Activated naive CD8-positive, alpha-beta T cell treated with anti-CD3 and anti-CD28 coated beads, Interleukin-2, amount 50 U/mL, for 16 hours (primary cell): ENCODE results near the gene KPNA4.
"Not testable (repeated sequence)": the region's sequence is repeated elsewhere in the genome, so short reads cannot be mapped to it uniquely, and the experiment has no call there.

ENCODE experiments used
- DNase-seq: peaks from one replicate; pipeline ENCODE4 v3.0.0-alpha.2; 2020; ENCODE audit warnings: low read depth, low spot score

KPNA4 gene

GRCh38 chr3:160573955-160574525 lies 8.7 kb upstream of the KPNA4 start:
- not testable (repeated sequence) for DNase-seq

GRCh38 chr3:160569894-160570652 lies 4.7 kb upstream of the KPNA4 start:
- DNase-seq: no peak

DNA sequence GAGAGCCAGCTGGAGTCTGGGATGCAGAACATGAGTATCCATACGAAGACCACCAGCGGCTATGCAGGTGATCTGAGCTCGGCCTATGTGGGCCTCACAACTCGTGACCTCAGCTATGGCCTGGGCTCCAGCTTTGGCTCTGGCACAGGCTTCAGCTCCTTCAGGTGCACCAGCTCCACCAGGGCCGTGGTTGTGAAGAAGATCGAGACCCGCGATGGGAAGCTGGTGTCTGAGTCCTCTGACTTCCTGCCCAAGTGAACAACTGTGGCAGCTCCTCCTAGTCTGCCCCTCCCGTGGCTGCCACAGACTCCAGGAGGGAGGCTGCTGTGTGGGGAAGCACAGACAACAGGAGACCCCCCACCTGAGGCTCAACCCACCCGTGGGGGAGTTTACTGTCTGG lies 3.6 kb upstream of the KPNA4 start:
- DNase-seq: no peak

- no peak for DNase-seq
Measured at GRCh38 chr3:160567774-160568173, 2.4 kb upstream of the KPNA4 start.

GRCh38 chr3:160566499-160566898 lies 1.1 kb upstream of the KPNA4 start:
- DNase-seq: no peak

DNA sequence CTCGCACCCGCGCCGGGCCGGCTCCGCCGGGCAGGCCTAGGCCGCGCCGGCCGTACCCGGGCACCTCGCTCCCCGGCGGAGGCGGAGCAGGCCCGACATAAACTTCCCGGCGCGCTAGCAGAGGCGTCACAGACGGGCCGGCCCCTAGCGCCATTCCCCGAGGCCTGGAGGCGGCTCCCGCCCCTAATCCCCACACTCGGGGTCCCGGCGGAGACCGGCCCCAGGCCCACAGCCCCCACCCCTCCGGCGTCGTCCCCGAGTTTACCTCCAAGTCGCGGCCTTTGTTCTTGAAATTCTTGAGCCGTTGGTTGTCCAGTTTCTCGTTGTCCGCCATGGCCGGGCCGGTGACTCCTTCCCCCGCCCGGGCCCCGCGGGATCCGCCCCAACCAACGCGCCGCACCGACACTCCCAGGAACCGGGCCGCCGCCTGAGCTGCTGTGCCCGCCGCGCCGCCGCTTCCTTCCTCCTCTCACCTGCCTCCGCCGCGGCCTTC lies 376 bp downstream of the KPNA4 start:
- peak; percentile 16 for DNase-seq

DNA sequence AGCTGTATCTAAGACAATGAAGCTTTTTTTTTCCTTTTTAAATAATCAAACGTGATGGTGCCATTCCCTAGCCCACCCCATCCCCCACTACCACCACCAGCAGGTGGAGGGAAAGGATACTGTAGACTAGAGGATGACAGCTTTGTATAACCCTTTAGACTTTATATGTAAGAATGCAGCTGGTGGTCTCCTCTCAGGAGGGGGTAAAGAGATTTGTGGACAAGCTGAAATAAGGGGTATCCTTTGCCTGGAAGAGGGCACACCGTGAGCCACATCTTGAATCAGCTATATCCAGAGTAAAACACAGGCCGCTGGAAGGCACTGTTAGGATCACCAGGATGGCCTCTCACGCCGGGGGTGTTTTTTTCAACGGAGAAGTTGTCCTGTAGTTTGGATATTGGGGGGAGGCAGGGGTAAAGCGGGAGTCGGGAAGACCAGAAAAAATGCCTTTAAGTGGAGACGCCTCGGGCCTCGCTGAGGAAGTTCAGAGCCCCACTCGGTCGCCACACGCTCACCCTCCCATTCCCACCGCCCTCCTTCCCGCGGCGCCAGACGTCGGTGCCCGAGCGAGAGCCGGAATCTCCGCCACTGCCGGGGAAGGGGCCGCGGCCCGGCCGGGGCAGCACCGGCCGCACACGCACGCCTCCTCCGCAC lies 986 bp downstream of the KPNA4 start:
- no peak for DNase-seq

- DNase-seq: no peak
Measured at GRCh38 chr3:160562952-160563351, 2.4 kb downstream of the KPNA4 start.

- DNase-seq: no peak
Measured at GRCh38 chr3:160557571-160557970, 7.8 kb downstream of the KPNA4 start.

GRCh38 chr3:160556141-160556540 lies 9.2 kb downstream of the KPNA4 start:
- DNase-seq: no peak

GRCh38 chr3:160554980-160555379 lies 10.4 kb downstream of the KPNA4 start:
- DNase-seq: no peak

DNA sequence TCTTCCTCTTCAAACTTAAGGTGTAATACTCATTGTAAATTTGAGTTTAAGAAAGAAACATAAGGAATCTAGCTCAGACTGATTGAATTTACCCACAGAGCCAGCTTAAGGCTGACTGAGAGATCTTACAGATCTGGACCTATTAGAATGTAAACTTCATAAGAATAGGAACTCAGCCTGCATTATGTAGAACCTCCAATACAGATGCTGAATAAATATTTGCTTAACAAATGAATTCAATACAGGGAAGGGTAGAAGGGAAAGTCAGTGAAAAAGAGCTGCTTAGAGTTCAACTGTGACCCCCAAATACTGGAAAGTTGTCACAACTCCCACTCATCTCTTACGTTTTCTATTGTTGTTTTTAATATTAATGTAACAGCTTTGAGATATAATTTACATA lies 11.5 kb downstream of the KPNA4 start:
- no peak for DNase-seq

GRCh38 chr3:160546727-160547126 lies 18.6 kb downstream of the KPNA4 start:
- no peak for DNase-seq

- DNase-seq: no peak
Measured at GRCh38 chr3:160545504-160545871, 19.9 kb downstream of the KPNA4 start.

- DNase-seq: no peak
Measured at GRCh38 chr3:160544844-160545503, 20.4 kb downstream of the KPNA4 start.

DNA sequence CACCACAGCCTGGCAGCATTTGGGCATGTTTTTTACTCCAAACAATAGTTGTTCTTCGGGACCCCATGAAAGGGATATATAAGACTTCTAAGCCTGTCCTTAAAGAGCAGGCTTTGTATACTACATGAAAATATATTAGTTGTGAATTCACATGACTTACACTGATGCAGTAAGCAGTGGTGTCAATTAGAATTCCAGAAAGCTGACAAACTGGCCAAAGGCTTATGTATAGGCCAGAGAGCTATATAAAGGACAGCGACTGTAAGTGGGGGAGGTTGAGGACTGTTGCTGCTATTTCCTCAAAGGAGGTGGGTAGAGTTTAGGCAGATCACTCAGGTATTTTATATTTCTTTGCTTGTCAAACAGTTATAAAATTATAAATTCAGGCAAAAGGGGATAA lies 24.8 kb downstream of the KPNA4 start:
- no peak for DNase-seq

DNA sequence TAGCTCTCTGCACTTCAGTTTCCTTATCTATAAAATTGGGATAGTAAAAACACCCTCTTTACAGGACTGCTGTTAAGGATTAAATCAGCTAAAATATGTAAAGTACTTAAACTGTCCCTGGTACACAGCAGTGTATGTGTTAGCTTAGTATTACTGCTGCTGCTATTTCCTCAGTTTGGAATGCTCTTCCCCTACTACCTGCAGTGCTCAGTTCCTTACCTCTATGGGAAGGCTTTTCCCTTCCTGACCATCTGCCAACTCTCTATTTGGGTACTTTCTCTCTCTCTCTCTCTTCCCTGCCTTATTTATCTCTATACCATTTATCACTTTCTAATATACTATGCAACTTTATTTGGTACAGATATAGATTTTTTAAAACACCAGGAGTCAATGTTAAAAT lies 26.5 kb downstream of the KPNA4 start:
- no peak for DNase-seq

DNA sequence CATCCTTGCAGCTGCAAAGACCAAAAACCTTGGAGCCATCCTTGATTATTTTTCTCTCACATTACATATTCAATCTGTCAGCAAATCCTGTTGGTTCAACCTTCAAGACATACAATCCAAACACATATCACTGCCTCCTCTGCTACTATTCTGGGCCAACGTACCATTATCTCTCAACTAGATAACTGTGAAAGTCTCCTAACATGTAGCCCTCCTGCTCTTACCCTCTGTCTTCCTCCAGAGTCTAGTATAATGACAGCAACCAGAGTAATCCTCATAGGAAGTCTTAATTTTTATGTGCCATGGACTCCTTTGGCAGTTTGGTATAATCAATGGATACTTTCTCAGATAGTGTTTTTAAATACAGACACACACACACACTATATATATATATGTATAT lies 27.6 kb downstream of the KPNA4 start:
- DNase-seq: no peak

DNA sequence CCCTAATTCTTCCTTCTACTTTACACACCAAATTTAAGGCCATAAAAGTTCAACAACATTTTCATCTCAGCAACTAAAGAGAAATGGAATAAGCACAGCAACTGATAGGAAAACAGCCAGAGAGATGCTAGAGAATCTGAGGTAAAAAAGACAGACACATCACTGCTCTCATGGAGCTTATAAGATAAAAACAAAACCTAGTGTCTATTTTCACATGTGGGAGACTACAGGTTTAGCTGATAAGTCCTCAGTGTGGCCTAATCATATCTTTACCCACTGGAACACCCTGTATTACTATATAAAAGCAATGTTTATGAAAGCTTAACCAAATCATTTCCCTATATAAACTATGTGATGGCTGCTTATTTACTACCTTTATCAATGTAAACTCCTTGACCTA lies 33.0 kb downstream of the KPNA4 start:
- no peak for DNase-seq

GRCh38 chr3:160531311-160531710 lies 34.1 kb downstream of the KPNA4 start:
- no peak for DNase-seq

GRCh38 chr3:160516391-160516790 lies 49.0 kb downstream of the KPNA4 start:
- DNase-seq: not testable (repeated sequence)

- no peak for DNase-seq
Measured at GRCh38 chr3:160501325-160501724, 64.0 kb downstream of the KPNA4 start.
